Breast epithelium (tissue), 4 donors: Measurements from ENCODE around the gene KBTBD2. TPM values are rescaled to one million over a fixed set of nuclear protein-coding genes. Genes with fewer than 3 reads are reported as not detected.
"Not testable (repeated sequence)": the region's sequence is repeated elsewhere in the genome, so short reads cannot be mapped to it uniquely, and the experiment has no call there.

Source experiments
- DNase-seq, 2 donors: peaks; one replicate each; pipeline ENCODE4 v3.0.0-alpha.2; 2019; ENCODE audit warnings: low spot score in 2 of 2
- H3K27ac ChIP-seq, 2 donors: fragments of 200-600 bp; sonication (generic) in 1 of 2; one replicate each; pipeline ENCODE4 v1.5.1; 2016 to 2019; ENCODE audit warnings: mild to moderate bottlenecking in 1 of 2
- H3K27me3 ChIP-seq, 2 donors: fragments of 200-600 bp; sonication (generic) in 1 of 2; one replicate each; pipeline versions ENCODE4 v1.5.1 to v1.6.0; 2017 to 2019; ENCODE audit warnings: control low read depth in 1 of 2, mild to moderate bottlenecking in 1 of 2
- H3K36me3 ChIP-seq: fragments of 200-600 bp; one replicate; pipeline ENCODE4 v1.5.1; 2019
- H3K4me1 ChIP-seq, 2 donors: fragments of 200-600 bp; sonication (generic); one replicate each; pipeline ENCODE4 v1.5.1; 2016 to 2019; ENCODE audit warnings: control low read depth in 1 of 2
- H3K4me3 ChIP-seq, 3 donors: fragments of 200-600 bp; sonication (generic); 1 replicate in 2 of 3; 2 replicates in 1 of 3; pipeline ENCODE4 v1.5.1; 2016 to 2019; ENCODE audit warnings: mild to moderate bottlenecking in 3 of 3, moderate library complexity in 2 of 3
- H3K9me3 ChIP-seq, 2 donors: fragments of 200-600 bp; sonication (generic) in 1 of 2; one replicate each; pipeline ENCODE4 v1.5.1; 2016 to 2019; ENCODE audit warnings: control low read depth in 1 of 2
- CTCF ChIP-seq, 3 donors: fragments of 450-650 bp; IDR thresholded peaks; one replicate each; pipeline ENCODE4 v1.5.1; 2016 to 2017; ENCODE audit warnings: antibody characterized with exemption in 3 of 3, mild to moderate bottlenecking in 3 of 3, moderate library complexity in 3 of 3
- POLR2A ChIP-seq: fragments of 450-650 bp; IDR thresholded peaks from one replicate; pipeline ENCODE4 v1.6.1; 2016; ENCODE audit warnings: antibody characterized with exemption, mild to moderate bottlenecking, moderate library complexity
- POLR2AphosphoS5 ChIP-seq, 3 donors: sonication (generic); formaldehyde crosslinking; IDR thresholded peaks; one replicate each; pipeline ENCODE4 v1.6.1; 2017; ENCODE audit warnings: antibody characterized with exemption in 3 of 3
- intact Hi-C: fragments of 100-400 bp; cut with DNase I; formaldehyde crosslinking; loops from one replicate; pipeline ENCODE4 v1.15.1; 2023; ENCODE audit warnings: low total_unique reads
- total RNA-seq, 3 donors: library from RNA; depleted of rRNA; stranded (reverse); fragments of >200 nt; gene quantifications; one replicate each; pipeline ENCODE4 v1.1.0, GENCODE V29; 2016

Gene KBTBD2
- total RNA-seq, 3 donors from 2014 or later = 36.7 to 55.9 (median 38.9) TPM

- no peak for TF ChIP-seq POLR2AphosphoS5 (IDR thresholded peaks at IDR 0.05)
- TF ChIP-seq POLR2A = no peak
- DNase-seq = no peak
- peaks cover 3 to 14% of the 10 kb centered on the region in 2 donors for H3K4me1 ChIP-seq
- H3K4me3 ChIP-seq = no peak overlapping the region
- H3K27ac ChIP-seq = peak overlapping the region in 1 of 2 donors; percentile 99
- intact Hi-C loops = loop anchor here (10.0 kb wide), 1 partner anchor 584 kb away; no protein-coding TSS in a partner anchor
- no peaks in the 10 kb centered on the region for H3K27me3 ChIP-seq
- no peaks in the 10 kb centered on the region for H3K36me3 ChIP-seq
- no peaks in the 10 kb centered on the region for H3K9me3 ChIP-seq
These were observed 3.1 kb downstream of the KBTBD2 start for GRCh38 chr7:32888505-32888904.

- no peak for DNase-seq
- no peaks in the 10 kb centered on the region for H3K36me3 ChIP-seq
- H3K27ac ChIP-seq = no peak overlapping the region
- peaks cover 3 to 7% of the 10 kb centered on the region in 2 donors for H3K4me1 ChIP-seq
- intact Hi-C loops = loop anchor here (10.0 kb wide), 1 partner anchor 583 kb away; no protein-coding TSS in a partner anchor
- no peaks in the 10 kb centered on the region for H3K27me3 ChIP-seq
- no peaks in the 10 kb centered on the region for H3K9me3 ChIP-seq
- no peak for TF ChIP-seq POLR2A
- no peak for TF ChIP-seq CTCF (IDR thresholded peaks at IDR 0.05)
- no peak for TF ChIP-seq POLR2AphosphoS5 (IDR thresholded peaks at IDR 0.05)
- no peak overlapping the region for H3K4me3 ChIP-seq
These were observed 4.2 kb downstream of the KBTBD2 start for GRCh38 chr7:32887395-32887794.

GRCh38 chr7:32881074-32881982 lies 10.2 kb downstream of the KBTBD2 start:
- intact Hi-C loops = loop anchor here (10.0 kb wide), 1 partner anchor 577 kb away; no protein-coding TSS in a partner anchor
- Histone ChIP-seq H3K4me3 (no peak overlapping the region), H3K9me3 (no peaks in the 10 kb centered on the region), H3K36me3 (no peaks in the 10 kb centered on the region), H3K27me3 (no peaks in the 10 kb centered on the region), H3K4me1 (no peaks in the 10 kb centered on the region), H3K27ac (no peak overlapping the region)
- no peak for DNase-seq
- TF ChIP-seq POLR2AphosphoS5 (IDR thresholded peaks at IDR 0.05) (no peak), CTCF (IDR thresholded peaks at IDR 0.05) (no peak), POLR2A (no peak)

GRCh38 chr7:32879460-32879859 lies 12.1 kb downstream of the KBTBD2 start:
- no peaks in the 10 kb centered on the region for H3K36me3 ChIP-seq
- peak overlapping the region in 1 of 2 donors; percentile 54 for H3K27ac ChIP-seq
- no peaks in the 10 kb centered on the region for H3K27me3 ChIP-seq
- TF ChIP-seq POLR2AphosphoS5 (IDR thresholded peaks at IDR 0.05) = no peak
- no peak for TF ChIP-seq POLR2A
- no peak for TF ChIP-seq CTCF (IDR thresholded peaks at IDR 0.05)
- DNase-seq = no peak
- intact Hi-C loops = no loop called here
- no peak overlapping the region for H3K4me3 ChIP-seq
- no peaks in the 10 kb centered on the region for H3K4me1 ChIP-seq
- no peaks in the 10 kb centered on the region for H3K9me3 ChIP-seq

- H3K4me3 ChIP-seq, DNase-seq, H3K9me3 ChIP-seq, H3K4me1 ChIP-seq, H3K27ac ChIP-seq, H3K27me3 ChIP-seq, intact Hi-C loops, H3K36me3 ChIP-seq: not testable (repeated sequence)
These were observed 13.5 kb downstream of the KBTBD2 start for GRCh38 chr7:32878023-32878422.

GRCh38 chr7:32872421-32872820 lies 19.1 kb downstream of the KBTBD2 start:
- no peaks in the 10 kb centered on the region for H3K9me3 ChIP-seq
- no peaks in the 10 kb centered on the region for H3K27me3 ChIP-seq
- H3K27ac ChIP-seq = no peak overlapping the region
- DNase-seq = no peak
- no peak for TF ChIP-seq POLR2AphosphoS5 (IDR thresholded peaks at IDR 0.05)
- TF ChIP-seq CTCF (IDR thresholded peaks at IDR 0.05) = no peak
- no peak for TF ChIP-seq POLR2A
- intact Hi-C loops = no loop called here
- H3K4me3 ChIP-seq = no peak overlapping the region
- H3K4me1 ChIP-seq = no peaks in the 10 kb centered on the region
- no peaks in the 10 kb centered on the region for H3K36me3 ChIP-seq
